WTC11 (cell line): ENCODE data around the gene MTUS2. TPM values are rescaled to one million over a fixed set of nuclear protein-coding genes. Genes with fewer than 3 reads are reported as not detected.

Source experiments
- ATAC-seq: fragments of 200-7000 bp; cut with Tn5 transposase; 2 replicates; pipeline ENCODE4 v1.10.0; 2021; ENCODE audit warnings: mild to moderate bottlenecking, moderate library complexity
- CTCF ChIA-PET: fragments of 300-600 bp; sonication (Branson Sonifier 250); formaldehyde crosslinking; loops from one replicate; lab custom pipeline; 2021; ENCODE audit warnings: antibody characterized with exemption; lab: Charles Lee
- POLR2A ChIA-PET: fragments of 350-600 bp; sonication (Branson Sonifier 250); formaldehyde crosslinking; loops from one replicate; lab custom pipeline; 2021; ENCODE audit warnings: antibody characterized with exemption; lab: Charles Lee
- DNase-seq: peaks from one replicate; pipeline ENCODE4 v3.0.0; 2021; ENCODE audit warnings: low spot score
- H3K27ac Mint-ChIP-seq: 2 replicates; pipeline ENCODE4 v1.8.0; 2021; ENCODE audit warnings: mixed read lengths
- H3K27me3 Mint-ChIP-seq: 2 replicates; pipeline ENCODE4 v1.8.0; 2021; ENCODE audit warnings: low read depth, mild to moderate bottlenecking, moderate library complexity, mixed read lengths
- H3K36me3 Mint-ChIP-seq: 2 replicates; pipeline ENCODE4 v1.8.0; 2021; ENCODE audit warnings: mixed read lengths
- H3K4me1 Mint-ChIP-seq: 2 replicates; pipeline ENCODE4 v1.8.0; 2022; ENCODE audit warnings: mixed read lengths
- H3K4me3 Mint-ChIP-seq: 2 replicates; pipeline ENCODE4 v1.8.0; 2021; ENCODE audit warnings: mild to moderate bottlenecking, moderate library complexity, mixed read lengths
- H3K9me3 Mint-ChIP-seq: 2 replicates; pipeline ENCODE4 v1.8.0; 2021; ENCODE audit warnings: mixed read lengths
- CREB1 ChIP-seq: sonication (generic); formaldehyde crosslinking; IDR thresholded peaks from 2 replicates; pipeline ENCODE4 v1.8.0; 2023; ENCODE audit warnings: mild to moderate bottlenecking, missing genetic modification reagents
- ESRRA ChIP-seq: sonication (generic); formaldehyde crosslinking; IDR thresholded peaks from 2 replicates; pipeline ENCODE4 v1.8.1; 2022; ENCODE audit warnings: mild to moderate bottlenecking, missing genetic modification reagents, borderline replicate concordance
- ETV6 ChIP-seq: sonication (generic); formaldehyde crosslinking; IDR thresholded peaks from 2 replicates; pipeline ENCODE4 v1.8.1; 2022; ENCODE audit warnings: mild to moderate bottlenecking, missing genetic modification reagents
- FOXK1 ChIP-seq: sonication (generic); formaldehyde crosslinking; IDR thresholded peaks from 2 replicates; pipeline ENCODE4 v1.8.0; 2022; ENCODE audit warnings: mild to moderate bottlenecking, moderate library complexity, missing genetic modification reagents
- GRHL2 ChIP-seq: fragments of 250-450 bp; sonication (Bioruptor Pico); IDR thresholded peaks from 2 replicates; pipeline ENCODE4 v1.8.0; 2022; ENCODE audit warnings: mild to moderate bottlenecking, moderate library complexity; ENCODE audit not compliant: insufficient replicate concordance, severe bottlenecking
- HMGA2 ChIP-seq: fragments of 250-450 bp; sonication (Bioruptor Pico); IDR thresholded peaks from 2 replicates; pipeline ENCODE4 v1.4.0; 2021; ENCODE audit warnings: mild to moderate bottlenecking, moderate library complexity
- JAZF1 ChIP-seq: fragments of 250-450 bp; sonication (Bioruptor Pico); IDR thresholded peaks from 2 replicates; pipeline ENCODE4 v1.9.0; 2021; ENCODE audit warnings: moderate library complexity, mild to moderate bottlenecking, inconsistent platforms
- KAT7 ChIP-seq: sonication (generic); formaldehyde crosslinking; IDR thresholded peaks from 2 replicates; pipeline ENCODE4 v1.8.1; 2023; ENCODE audit warnings: missing genetic modification reagents, mild to moderate bottlenecking, borderline replicate concordance
- NR3C1 ChIP-seq: sonication (generic); formaldehyde crosslinking; conservative IDR thresholded peaks from 2 replicates; pipeline ENCODE4 v1.8.1; 2023; ENCODE audit warnings: low read depth, mild to moderate bottlenecking, missing genetic modification reagents
- SMAD3 ChIP-seq: sonication (generic); formaldehyde crosslinking; IDR thresholded peaks from 2 replicates; pipeline ENCODE4 v1.8.0; 2022; ENCODE audit warnings: missing genetic modification reagents, mild to moderate bottlenecking, borderline replicate concordance
- SOX15 ChIP-seq: fragments of 250-450 bp; sonication (Bioruptor Pico); IDR thresholded peaks from 2 replicates; pipeline ENCODE4 v1.9.0; 2021; ENCODE audit warnings: mild to moderate bottlenecking
- TP53 ChIP-seq: sonication (generic); formaldehyde crosslinking; IDR thresholded peaks from 2 replicates; pipeline ENCODE4 v1.8.1; 2023; ENCODE audit warnings: mild to moderate bottlenecking, missing genetic modification reagents
- ZNF416 ChIP-seq: fragments of 250-450 bp; sonication (Bioruptor Pico); IDR thresholded peaks from 2 replicates; pipeline ENCODE4 v1.9.0; 2021; ENCODE audit warnings: mild to moderate bottlenecking, inconsistent platforms
- ZNF423 ChIP-seq: fragments of 250-450 bp; sonication (Bioruptor Pico); IDR thresholded peaks from 2 replicates; pipeline ENCODE4 v2.1.2; 2022; ENCODE audit warnings: mild to moderate bottlenecking, moderate library complexity
- total RNA-seq: library from RNA; stranded (reverse); gene quantifications from 3 replicates; pipeline ENCODE4 v1.2.3, GENCODE V29; 2021
- TF ChIP-seq, protein P1 (sequence below): sonication (generic); formaldehyde crosslinking; IDR thresholded peaks from 2 replicates; pipeline ENCODE4 v1.8.0; 2022; ENCODE audit warnings: missing genetic modification reagents
- TF ChIP-seq, protein P2 (sequence below): fragments of 200-600 bp; IDR thresholded peaks from 2 replicates; pipeline ENCODE4 v1.8.0; 2022; ENCODE audit warnings: antibody characterized with exemption
- TF ChIP-seq, protein P3 (sequence below): sonication (generic); formaldehyde crosslinking; IDR thresholded peaks from 2 replicates; pipeline ENCODE4 v1.8.1; 2023; ENCODE audit warnings: mild to moderate bottlenecking, missing genetic modification reagents
- TF ChIP-seq, protein P4 (sequence below): fragments of 250-450 bp; sonication (Bioruptor Pico); IDR thresholded peaks from 2 replicates; pipeline ENCODE4 v1.8.0; 2021; ENCODE audit warnings: mild to moderate bottlenecking
- TF ChIP-seq, protein P5 (sequence below): sonication (generic); formaldehyde crosslinking; IDR thresholded peaks from 2 replicates; pipeline ENCODE4 v1.8.1; 2023; ENCODE audit warnings: mild to moderate bottlenecking, missing genetic modification reagents
- TF ChIP-seq, protein P6 (sequence below): sonication (generic); formaldehyde crosslinking; IDR thresholded peaks from 2 replicates; pipeline ENCODE4 v1.8.1; 2022; ENCODE audit warnings: low read depth, missing genetic modification reagents, borderline replicate concordance
- TF ChIP-seq, protein P7 (sequence below): fragments of 250-450 bp; sonication (Bioruptor Pico); IDR thresholded peaks from 2 replicates; pipeline ENCODE4 v1.9.0; 2021; ENCODE audit warnings: moderate library complexity, mild to moderate bottlenecking, inconsistent platforms, borderline replicate concordance

MTUS2 gene
- total RNA-seq, 1 experiment from 2014 or later = 0.22 TPM

DNA sequence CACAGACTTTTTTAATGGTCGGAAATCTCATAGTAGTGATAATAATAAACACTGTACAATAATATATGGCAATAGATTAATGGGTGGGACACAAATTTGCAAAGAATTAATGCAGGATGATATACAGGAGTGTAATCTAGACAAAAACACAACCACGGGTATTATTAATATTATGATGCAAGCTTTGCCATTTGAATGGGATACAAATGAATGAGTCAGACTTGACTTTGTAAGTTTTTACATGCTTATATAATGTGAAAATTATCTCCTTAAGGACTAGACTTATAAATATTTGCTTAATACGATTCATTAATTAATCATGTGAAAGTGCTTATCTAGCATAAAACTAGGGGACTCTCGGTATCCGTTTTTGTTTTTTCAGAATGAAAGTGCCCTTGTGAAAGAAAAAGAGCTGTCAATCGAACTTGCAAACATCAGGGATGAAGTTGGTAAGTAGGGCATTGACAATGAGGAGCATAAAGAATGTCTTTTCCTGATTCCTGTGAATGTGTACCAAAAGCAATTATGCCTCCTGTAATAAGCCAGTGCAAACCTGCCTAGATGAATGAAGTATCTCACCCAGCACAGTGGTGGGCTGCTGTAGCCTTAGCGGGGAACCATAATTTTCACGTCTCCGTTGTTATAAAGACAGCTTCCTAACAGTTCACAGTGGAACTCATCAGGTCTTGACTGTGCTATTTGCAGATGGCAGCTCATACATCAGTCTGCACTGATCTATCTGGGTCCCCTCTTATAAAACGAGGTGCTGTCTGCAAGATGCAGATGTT, 619.7 kb downstream of the MTUS2 start (continued):
- TF ChIP-seq, protein P1, sequence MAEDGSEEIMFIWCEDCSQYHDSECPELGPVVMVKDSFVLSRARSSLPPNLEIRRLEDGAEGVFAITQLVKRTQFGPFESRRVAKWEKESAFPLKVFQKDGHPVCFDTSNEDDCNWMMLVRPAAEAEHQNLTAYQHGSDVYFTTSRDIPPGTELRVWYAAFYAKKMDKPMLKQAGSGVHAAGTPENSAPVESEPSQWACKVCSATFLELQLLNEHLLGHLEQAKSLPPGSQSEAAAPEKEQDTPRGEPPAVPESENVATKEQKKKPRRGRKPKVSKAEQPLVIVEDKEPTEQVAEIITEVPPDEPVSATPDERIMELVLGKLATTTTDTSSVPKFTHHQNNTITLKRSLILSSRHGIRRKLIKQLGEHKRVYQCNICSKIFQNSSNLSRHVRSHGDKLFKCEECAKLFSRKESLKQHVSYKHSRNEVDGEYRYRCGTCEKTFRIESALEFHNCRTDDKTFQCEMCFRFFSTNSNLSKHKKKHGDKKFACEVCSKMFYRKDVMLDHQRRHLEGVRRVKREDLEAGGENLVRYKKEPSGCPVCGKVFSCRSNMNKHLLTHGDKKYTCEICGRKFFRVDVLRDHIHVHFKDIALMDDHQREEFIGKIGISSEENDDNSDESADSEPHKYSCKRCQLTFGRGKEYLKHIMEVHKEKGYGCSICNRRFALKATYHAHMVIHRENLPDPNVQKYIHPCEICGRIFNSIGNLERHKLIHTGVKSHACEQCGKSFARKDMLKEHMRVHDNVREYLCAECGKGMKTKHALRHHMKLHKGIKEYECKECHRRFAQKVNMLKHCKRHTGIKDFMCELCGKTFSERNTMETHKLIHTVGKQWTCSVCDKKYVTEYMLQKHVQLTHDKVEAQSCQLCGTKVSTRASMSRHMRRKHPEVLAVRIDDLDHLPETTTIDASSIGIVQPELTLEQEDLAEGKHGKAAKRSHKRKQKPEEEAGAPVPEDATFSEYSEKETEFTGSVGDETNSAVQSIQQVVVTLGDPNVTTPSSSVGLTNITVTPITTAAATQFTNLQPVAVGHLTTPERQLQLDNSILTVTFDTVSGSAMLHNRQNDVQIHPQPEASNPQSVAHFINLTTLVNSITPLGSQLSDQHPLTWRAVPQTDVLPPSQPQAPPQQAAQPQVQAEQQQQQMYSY = no peak
- TF ChIP-seq JAZF1 (CRISPR knock-in tag) (no peak), CREB1 (CRISPR knock-in tag) (no peak), SOX15 (CRISPR knock-in tag) (no peak)

DNA sequence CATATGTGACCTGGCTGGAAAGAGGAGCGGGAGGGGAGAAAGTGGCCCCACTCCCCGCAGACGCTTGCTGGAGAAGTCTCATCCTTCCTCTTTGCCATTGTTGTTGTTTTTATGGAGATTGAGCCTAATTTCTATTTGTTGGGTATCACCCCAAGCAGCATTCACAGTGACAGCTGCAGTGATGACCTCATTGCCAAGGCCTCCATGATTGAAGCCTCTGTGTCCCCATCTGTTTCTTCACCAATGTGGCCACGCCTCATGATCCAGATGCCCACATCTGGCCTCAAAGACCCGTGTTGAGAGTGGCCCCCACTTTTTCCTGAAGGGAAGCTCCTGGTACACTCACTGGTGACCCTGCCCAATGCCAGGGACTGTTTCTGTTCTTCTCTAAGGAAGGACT, 621.2 kb downstream of the MTUS2 start:
- no peak overlapping the region for H3K4me3 Mint-ChIP-seq
- DNase-seq (no peak), ATAC-seq (no peak)
- no peak overlapping the region for H3K27ac Mint-ChIP-seq
- ChIA-PET POLR2A (no interaction called here), CTCF (no interaction called here)
- no peaks in the 10 kb centered on the region for H3K27me3 Mint-ChIP-seq
- peaks cover 11% of the 10 kb centered on the region for H3K4me1 Mint-ChIP-seq
- no peaks in the 10 kb centered on the region for H3K9me3 Mint-ChIP-seq
- H3K36me3 Mint-ChIP-seq = no peaks in the 10 kb centered on the region
- TF ChIP-seq TP53 = no peak
- TF ChIP-seq, protein P2, sequence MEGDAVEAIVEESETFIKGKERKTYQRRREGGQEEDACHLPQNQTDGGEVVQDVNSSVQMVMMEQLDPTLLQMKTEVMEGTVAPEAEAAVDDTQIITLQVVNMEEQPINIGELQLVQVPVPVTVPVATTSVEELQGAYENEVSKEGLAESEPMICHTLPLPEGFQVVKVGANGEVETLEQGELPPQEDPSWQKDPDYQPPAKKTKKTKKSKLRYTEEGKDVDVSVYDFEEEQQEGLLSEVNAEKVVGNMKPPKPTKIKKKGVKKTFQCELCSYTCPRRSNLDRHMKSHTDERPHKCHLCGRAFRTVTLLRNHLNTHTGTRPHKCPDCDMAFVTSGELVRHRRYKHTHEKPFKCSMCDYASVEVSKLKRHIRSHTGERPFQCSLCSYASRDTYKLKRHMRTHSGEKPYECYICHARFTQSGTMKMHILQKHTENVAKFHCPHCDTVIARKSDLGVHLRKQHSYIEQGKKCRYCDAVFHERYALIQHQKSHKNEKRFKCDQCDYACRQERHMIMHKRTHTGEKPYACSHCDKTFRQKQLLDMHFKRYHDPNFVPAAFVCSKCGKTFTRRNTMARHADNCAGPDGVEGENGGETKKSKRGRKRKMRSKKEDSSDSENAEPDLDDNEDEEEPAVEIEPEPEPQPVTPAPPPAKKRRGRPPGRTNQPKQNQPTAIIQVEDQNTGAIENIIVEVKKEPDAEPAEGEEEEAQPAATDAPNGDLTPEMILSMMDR = no peak
- TF ChIP-seq, protein P3, sequence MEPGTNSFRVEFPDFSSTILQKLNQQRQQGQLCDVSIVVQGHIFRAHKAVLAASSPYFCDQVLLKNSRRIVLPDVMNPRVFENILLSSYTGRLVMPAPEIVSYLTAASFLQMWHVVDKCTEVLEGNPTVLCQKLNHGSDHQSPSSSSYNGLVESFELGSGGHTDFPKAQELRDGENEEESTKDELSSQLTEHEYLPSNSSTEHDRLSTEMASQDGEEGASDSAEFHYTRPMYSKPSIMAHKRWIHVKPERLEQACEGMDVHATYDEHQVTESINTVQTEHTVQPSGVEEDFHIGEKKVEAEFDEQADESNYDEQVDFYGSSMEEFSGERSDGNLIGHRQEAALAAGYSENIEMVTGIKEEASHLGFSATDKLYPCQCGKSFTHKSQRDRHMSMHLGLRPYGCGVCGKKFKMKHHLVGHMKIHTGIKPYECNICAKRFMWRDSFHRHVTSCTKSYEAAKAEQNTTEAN (CRISPR knock-in tag) = no peak
- no peak for TF ChIP-seq FOXK1 (CRISPR knock-in tag)
- TF ChIP-seq, protein P4, sequence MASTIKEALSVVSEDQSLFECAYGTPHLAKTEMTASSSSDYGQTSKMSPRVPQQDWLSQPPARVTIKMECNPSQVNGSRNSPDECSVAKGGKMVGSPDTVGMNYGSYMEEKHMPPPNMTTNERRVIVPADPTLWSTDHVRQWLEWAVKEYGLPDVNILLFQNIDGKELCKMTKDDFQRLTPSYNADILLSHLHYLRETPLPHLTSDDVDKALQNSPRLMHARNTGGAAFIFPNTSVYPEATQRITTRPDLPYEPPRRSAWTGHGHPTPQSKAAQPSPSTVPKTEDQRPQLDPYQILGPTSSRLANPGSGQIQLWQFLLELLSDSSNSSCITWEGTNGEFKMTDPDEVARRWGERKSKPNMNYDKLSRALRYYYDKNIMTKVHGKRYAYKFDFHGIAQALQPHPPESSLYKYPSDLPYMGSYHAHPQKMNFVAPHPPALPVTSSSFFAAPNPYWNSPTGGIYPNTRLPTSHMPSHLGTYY (CRISPR knock-in tag) = no peak
- no peak for TF ChIP-seq SMAD3
- TF ChIP-seq ZNF423 (CRISPR knock-in tag) = no peak
- TF ChIP-seq, protein P5, sequence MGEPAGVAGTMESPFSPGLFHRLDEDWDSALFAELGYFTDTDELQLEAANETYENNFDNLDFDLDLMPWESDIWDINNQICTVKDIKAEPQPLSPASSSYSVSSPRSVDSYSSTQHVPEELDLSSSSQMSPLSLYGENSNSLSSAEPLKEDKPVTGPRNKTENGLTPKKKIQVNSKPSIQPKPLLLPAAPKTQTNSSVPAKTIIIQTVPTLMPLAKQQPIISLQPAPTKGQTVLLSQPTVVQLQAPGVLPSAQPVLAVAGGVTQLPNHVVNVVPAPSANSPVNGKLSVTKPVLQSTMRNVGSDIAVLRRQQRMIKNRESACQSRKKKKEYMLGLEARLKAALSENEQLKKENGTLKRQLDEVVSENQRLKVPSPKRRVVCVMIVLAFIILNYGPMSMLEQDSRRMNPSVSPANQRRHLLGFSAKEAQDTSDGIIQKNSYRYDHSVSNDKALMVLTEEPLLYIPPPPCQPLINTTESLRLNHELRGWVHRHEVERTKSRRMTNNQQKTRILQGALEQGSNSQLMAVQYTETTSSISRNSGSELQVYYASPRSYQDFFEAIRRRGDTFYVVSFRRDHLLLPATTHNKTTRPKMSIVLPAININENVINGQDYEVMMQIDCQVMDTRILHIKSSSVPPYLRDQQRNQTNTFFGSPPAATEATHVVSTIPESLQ (CRISPR knock-in tag) = no peak
- TF ChIP-seq, protein P6, sequence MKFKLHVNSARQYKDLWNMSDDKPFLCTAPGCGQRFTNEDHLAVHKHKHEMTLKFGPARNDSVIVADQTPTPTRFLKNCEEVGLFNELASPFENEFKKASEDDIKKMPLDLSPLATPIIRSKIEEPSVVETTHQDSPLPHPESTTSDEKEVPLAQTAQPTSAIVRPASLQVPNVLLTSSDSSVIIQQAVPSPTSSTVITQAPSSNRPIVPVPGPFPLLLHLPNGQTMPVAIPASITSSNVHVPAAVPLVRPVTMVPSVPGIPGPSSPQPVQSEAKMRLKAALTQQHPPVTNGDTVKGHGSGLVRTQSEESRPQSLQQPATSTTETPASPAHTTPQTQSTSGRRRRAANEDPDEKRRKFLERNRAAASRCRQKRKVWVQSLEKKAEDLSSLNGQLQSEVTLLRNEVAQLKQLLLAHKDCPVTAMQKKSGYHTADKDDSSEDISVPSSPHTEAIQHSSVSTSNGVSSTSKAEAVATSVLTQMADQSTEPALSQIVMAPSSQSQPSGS (CRISPR knock-in tag) = no peak
- no peak for TF ChIP-seq ETV6 (CRISPR knock-in tag)
- TF ChIP-seq, protein P7, sequence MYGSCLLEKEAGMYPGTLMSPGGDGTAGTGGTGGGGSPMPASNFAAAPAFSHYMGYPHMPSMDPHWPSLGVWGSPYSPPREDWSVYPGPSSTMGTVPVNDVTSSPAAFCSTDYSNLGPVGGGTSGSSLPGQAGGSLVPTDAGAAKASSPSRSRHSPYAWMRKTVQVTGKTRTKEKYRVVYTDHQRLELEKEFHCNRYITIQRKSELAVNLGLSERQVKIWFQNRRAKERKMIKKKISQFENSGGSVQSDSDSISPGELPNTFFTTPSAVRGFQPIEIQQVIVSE (CRISPR knock-in tag) = no peak
- TF ChIP-seq ESRRA = no peak
- no peak for TF ChIP-seq HMGA2 (CRISPR knock-in tag)
- no peak for TF ChIP-seq CREB1 (CRISPR knock-in tag)
- no peak for TF ChIP-seq NR3C1 (CRISPR knock-in tag)
- no peak for TF ChIP-seq KAT7
- no peak for TF ChIP-seq ZNF416 (CRISPR knock-in tag)
- TF ChIP-seq GRHL2 = no peak
